Measurements from ENCODE around the gene STXBP5. TPM values are rescaled to one million over a fixed set of nuclear protein-coding genes. Genes with fewer than 3 reads are reported as not detected.

STXBP5 gene
- total RNA-seq, 2 donors from 2014 or later = 9.9 to 13.6 TPM

DNA sequence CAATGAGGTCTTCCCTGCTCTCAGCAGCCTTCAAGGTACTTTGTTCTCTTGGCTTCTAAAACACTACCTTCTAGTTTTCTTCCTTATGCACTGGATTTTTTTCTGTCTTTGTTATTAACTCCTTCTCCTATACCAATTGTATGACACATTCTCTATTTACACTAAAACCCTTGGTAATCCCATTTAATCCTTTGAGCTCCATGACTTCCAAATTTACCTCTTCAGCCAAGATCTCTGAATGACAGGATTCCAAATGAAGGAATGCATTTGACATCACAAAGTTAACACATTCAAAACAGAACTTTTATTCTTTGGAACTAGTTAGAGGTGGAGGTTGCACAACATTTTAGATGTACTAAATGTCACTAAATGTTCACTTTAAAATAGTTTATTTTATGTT is 217.7 kb downstream of the STXBP5 start:
- TF ChIP-seq CTCF (IDR thresholded peaks at IDR 0.05) = no peak

DNA sequence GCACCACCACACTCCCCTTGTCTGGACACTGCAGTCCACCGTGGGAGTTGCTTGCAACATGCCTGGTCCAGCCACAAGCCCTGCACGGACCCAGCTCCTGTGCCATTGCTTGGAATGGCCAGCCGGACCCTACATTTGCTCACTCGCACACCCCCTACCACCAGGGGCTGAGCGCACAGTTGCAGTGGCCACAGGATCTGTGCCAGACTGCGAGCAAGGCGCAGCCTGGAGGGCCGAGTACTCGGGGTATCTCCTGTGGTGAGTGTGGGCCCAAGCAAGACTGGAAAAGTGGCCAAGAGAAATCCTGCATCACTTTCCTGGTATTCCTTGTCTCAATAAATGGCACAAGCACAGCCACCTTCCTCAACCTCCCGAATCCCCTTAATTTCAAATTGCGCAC is 218.9 kb downstream of the STXBP5 start:
- Histone ChIP-seq H3K9me3 (no peaks in the 10 kb centered on the region), H3K27me3 (no peaks in the 10 kb centered on the region), H3K4me1 (no peaks in the 10 kb centered on the region), H3K4me3 (no peak overlapping the region), H3K36me3 (no peaks in the 10 kb centered on the region), H3K27ac (no peak overlapping the region)
- TF ChIP-seq CTCF (IDR thresholded peaks at IDR 0.05) = no peak
- DNase-seq (ENCODE audit: low spot score) = no peak

More for the DNA sequence above, 217.7 kb downstream of the STXBP5 start:
- Histone ChIP-seq H3K4me3 (no peak overlapping the region), H3K9me3 (no peaks in the 10 kb centered on the region), H3K36me3 (no peaks in the 10 kb centered on the region), H3K27ac (no peak overlapping the region), H3K27me3 (no peaks in the 10 kb centered on the region), H3K4me1 (no peaks in the 10 kb centered on the region)
- DNase-seq (ENCODE audit: low spot score) = no peak

- no peaks in the 10 kb centered on the region for H3K9me3 ChIP-seq
- H3K4me1 ChIP-seq = no peaks in the 10 kb centered on the region
- no peak for DNase-seq (ENCODE audit: low spot score)
- no peak for TF ChIP-seq CTCF (IDR thresholded peaks at IDR 0.05)
- H3K4me3 ChIP-seq = no peak overlapping the region
- H3K27ac ChIP-seq = no peak overlapping the region
- no peaks in the 10 kb centered on the region for H3K36me3 ChIP-seq
- no peaks in the 10 kb centered on the region for H3K27me3 ChIP-seq
Measured at GRCh38 chr6:147429794-147430193, 225.6 kb downstream of the STXBP5 start.

GRCh38 chr6:147430811-147431210 is 226.6 kb downstream of the STXBP5 start:
- Histone ChIP-seq H3K4me1 (no peaks in the 10 kb centered on the region), H3K27me3 (no peaks in the 10 kb centered on the region), H3K9me3 (no peaks in the 10 kb centered on the region), H3K4me3 (no peak overlapping the region), H3K36me3 (no peaks in the 10 kb centered on the region), H3K27ac (no peak overlapping the region)
- DNase-seq (ENCODE audit: low spot score) = no peak
- no peak for TF ChIP-seq CTCF (IDR thresholded peaks at IDR 0.05)

- TF ChIP-seq CTCF (IDR thresholded peaks at IDR 0.05) = no peak
- Histone ChIP-seq H3K36me3 (no peaks in the 10 kb centered on the region), H3K27ac (no peak overlapping the region), H3K27me3 (no peaks in the 10 kb centered on the region), H3K9me3 (no peaks in the 10 kb centered on the region), H3K4me1 (no peaks in the 10 kb centered on the region), H3K4me3 (no peak overlapping the region)
- DNase-seq (ENCODE audit: low spot score) = no peak
Measured at GRCh38 chr6:147434076-147434475, 229.9 kb downstream of the STXBP5 start.

DNA sequence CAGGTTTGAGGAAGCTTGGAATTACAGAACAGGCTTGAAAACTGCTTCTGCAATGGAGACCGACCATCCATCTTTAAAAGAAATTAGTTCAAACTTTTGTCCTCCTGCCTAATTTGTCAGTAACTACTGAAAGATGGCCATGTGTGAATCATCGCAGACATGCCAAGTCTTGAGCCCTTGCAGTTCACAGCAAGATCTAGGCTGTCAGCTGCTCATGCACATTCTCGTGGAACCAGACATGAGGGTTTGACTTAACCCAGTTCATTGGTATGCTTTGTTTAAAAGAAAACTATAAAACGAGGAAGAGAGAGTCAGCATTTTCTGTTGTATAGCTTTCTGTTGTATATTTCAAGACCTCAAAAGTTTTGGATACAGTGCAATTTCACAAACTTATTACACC is 230.3 kb downstream of the STXBP5 start:
- H3K9me3 ChIP-seq = no peaks in the 10 kb centered on the region
- no peaks in the 10 kb centered on the region for H3K4me1 ChIP-seq
- no peak overlapping the region for H3K4me3 ChIP-seq
- no peak overlapping the region for H3K27ac ChIP-seq
- DNase-seq (ENCODE audit: low spot score) = no peak
- no peak for TF ChIP-seq CTCF (IDR thresholded peaks at IDR 0.05)
- H3K27me3 ChIP-seq = no peaks in the 10 kb centered on the region
- no peaks in the 10 kb centered on the region for H3K36me3 ChIP-seq
